CD4-positive, alpha-beta T cell treated with Interleukin-21 for 1 hour (primary cell): ENCODE results near the gene FSTL4.
"Not testable (repeated sequence)": the region's sequence is repeated elsewhere in the genome, so short reads cannot be mapped to it uniquely, and the experiment has no call there.

Experiments
- DNase-seq: peaks from one replicate; pipeline ENCODE4 v3.0.0-alpha.2; 2020

The FSTL4 gene

DNA sequence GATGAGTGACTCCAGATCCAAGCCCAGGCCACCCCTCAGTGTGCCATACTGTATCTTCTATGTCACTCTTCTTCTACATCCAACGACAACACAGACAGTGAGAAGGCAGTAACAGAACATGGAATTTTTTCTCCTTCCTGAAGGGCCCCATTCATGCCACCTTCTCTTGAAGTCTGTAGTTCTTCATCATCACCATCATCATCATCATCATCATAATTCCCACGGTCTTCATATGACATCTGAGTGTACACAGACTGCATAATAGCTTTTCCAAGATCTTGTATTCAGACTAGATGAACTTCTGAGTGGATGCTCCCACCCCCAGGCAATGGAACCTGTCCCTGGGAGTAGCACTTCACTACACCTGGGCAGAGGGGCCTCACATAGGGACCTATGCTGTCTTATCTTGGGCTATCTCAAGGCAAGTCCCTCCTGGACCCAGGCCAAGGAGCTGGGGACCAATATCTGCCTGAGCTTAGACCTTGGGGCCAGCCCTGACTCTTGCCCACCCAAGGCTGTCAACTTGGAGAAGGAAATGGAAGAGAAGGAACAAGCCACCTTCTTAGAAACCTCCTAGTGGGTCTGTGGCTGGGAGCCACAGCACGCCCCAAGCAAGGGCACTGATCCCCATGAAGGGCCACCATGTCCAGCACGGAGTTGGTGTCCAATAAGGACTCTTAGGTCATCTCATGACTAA lies 159.1 kb downstream of the FSTL4 start:
- no peak for DNase-seq

DNA sequence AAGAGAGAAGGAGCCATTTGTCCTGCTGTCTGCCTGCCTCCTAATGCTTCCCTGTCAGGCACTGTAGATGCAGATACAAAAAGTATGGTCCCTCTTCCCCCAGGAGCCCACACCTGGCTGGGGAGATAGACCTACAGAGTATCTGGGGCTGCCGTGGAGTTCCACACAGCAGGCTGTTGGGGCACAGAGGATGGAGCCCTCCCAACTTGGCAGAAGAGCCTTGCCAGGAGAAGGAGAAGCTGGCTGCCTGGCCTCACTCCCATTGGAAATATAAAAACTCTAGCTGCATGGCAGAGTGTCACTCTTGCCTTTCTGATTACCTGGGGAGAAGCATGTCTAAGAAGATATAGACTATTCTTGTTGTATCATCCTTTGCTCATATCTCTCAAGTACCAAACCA lies 160.4 kb downstream of the FSTL4 start:
- no peak for DNase-seq

DNA sequence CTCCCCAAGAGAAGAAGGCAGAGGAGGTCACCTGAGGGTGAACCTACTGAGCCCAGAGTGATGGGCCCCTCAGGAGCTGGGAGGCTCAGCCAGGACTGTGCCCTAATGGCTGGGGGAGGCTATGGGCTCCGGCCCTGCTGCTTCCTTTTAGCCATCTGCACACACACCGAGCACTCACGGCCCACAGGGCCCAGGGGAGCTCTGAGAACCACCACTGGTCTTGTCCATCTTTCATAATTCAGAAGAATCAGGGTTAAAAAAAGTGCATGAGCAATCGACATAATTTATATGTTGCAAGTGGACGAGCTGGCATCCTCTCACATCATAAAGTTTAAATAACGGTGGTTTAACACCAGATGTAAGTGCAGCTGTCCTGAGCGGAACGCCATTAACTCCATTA lies 162.1 kb downstream of the FSTL4 start:
- no peak for DNase-seq

DNA sequence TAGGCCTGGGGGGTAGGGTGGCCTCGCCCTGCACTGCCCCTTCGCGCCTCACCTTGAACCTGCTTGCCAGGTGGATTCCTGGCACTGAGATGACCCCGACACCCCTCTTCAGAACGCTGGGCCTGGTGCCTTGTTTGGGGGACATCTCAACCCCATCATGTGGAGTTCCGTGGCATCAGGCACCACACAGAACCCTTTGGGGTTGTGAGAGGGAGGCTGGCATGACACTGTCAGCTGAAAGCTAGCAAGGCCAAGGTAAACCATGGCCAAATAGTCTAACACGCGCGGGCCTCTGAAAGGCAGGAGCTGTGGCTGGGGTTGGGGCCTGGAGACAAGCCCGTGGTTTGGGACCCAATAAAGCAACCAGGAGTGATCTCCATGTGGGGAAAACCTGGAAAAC lies 163.2 kb downstream of the FSTL4 start:
- DNase-seq, result no peak

DNA sequence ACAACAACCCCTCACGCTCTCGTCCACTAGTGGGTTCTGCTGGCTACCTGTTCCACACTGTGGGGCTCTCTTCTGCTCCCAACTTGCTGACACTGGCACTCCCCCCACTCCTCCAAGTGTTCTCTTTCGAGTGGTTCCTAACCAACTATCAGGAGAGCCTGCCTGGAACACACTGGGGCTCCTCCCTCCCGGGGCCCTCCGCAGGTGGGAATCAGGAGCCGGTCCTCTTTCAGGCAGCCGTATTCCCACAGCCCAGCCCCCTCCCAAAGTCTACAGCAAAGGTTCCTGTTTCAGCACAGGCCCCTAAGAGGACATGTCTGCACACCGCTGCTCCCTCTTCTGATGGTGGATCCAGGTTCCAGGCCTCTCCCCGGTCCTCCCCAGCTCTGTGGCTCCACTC lies 165.9 kb downstream of the FSTL4 start:
- no peak for DNase-seq

DNA sequence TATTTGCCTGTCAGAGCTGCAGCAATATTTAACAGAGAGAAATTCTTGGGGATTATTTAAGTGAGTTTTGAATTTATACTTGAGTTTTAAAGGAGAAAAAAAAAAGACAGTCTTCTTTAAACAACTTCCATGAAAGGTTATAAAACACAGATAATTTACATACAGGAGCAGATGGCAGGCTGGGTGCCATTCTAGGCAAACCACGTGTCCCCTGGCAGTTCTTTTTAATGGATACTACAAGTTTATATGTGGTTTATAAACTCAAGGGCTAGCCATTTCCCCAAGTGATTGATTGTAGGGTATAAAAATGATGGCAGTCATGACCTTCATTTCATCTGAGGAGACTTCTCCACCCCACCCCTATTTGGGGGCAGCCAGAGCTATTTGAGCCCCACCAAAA lies 166.6 kb downstream of the FSTL4 start:
- DNase-seq, result no peak

DNA sequence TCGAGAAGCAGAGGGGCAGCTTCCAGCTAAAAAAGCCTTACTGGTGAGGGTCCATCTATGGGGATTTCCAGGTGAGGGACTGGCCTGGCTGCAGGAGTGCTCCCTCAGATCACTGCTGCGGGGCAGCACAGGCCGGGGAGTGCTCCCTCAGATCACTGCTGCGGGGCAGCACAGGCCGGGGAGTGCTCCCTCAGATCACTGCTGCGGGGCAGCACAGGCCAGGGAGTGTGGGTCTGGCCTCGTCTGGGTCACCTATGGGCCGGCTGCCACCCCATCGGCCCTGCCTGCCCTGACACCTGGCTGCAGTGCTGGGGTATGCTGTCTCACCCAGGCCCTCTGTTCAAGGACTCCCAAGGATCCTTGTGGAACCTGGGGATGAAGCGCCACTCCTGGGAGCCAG lies 167.1 kb downstream of the FSTL4 start:
- not testable (repeated sequence) for DNase-seq

DNA sequence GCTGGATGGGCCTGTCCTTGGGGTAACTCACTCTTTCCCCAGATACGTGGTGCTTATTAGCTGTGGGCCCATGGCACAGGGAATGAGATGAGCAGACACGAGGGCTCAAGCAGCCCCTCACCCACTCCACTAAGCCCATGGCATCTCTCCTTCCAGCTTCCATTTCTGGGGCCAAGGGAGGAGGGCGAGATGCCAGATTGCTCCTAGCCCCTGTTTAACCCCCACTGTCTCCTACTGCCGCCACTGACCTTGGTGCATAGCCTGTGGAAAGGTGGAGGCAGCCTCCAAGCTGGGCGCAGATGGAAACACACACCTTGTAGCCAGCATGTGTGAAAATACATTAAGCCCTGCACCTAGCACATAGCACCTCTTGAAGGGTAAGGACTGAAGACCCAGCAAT lies 167.6 kb downstream of the FSTL4 start:
- DNase-seq, result no peak

DNA sequence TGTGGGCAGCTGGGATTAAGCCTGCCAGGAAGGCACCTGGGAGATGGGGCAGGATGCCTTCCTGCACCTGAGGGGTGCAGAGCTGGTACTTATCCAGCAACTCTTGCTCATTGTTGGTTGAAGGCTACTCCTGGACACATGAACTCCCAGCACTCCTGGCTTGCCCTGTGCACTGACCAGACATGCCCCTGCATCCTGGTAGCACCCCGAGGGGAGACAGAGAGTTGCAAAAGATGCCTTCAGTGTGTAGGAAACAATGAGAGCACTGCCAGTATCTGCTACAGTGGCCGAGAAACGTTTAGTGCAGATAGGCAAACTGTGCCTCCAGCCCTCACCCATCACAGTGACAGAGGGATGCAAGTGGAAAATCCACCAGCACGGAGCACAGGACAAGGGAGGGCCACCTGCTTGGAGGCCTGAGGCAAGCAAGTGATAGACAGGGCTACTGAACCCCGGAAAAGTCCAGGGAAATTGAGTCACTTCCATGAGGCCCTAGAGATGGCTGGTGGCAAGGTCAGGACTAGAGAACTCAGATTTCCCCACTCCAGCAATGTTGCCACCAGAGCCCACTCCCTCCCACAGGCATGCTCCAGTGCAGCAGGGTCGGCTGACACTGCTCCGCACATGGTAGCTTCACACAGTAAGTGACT lies 171.1 kb downstream of the FSTL4 start:
- DNase-seq, result no peak

DNA sequence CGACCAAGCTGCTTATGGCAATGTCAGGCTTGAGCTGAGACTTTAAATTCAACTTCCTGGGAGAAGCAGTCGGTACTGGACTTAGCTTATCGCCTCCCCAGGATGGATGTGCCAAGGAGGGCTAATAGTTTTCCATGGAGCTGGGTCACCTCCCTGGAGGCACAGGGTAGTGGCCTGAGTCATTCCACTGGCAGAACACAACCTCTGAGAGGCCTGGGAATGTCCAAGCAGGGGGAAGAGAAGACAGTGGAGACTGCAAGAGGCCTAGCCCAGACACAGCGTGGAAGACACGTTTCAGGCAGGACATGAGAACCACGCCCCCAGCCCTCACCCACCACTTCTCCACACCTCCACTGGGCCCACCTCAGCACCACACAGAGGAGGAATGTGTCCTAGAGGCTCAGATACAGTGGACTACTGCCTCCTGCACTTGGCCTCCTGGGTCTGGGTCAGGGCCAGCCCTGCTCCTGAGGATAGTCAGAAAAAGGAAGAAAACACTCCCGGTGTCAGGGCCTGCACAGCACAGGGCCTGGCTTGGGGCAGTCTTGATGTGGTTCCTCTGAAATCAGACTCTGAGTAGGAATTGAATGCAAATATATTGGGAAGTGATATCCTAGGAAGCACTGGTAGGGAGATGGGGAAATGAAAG lies 171.8 kb downstream of the FSTL4 start:
- no peak for DNase-seq

DNA sequence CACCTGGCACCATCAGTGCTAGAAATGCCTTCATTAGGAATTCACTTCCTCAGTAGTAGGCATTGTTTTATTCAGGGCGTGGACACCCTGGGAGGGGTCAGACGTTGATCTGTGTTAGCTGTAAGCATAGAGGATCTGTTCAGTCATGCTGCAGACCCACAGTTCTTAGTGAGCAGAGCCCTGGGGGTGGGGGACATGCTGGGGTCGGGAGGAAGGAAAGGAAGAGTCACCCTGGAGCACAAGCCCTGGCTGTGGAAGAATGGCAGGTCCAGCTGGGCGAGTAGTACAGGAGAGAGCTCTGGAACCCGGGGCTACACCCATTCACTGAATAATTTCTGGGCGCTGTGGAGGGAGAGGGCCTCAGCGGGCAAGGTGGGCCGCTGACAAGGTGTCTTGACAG lies 172.5 kb downstream of the FSTL4 start:
- DNase-seq, result no peak

DNA sequence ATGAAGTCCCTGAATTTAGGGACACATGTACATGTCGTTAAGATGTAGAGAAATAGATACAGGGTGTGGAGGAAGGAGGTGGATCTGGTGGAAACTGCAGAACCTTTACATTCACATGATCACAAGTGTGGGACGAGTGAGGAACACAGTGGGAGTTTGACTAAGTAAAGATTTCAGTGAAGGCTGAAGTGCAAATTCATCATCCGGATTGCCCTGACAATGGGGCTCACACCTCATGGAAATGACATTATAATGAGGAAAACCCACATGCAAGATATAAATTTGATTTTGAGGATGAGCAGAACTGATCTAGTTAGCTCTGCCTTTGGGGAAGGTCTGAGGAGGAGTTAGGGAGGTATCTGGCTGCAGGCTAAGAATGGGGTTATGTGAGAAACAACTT lies 173.9 kb downstream of the FSTL4 start:
- DNase-seq, result no peak

DNA sequence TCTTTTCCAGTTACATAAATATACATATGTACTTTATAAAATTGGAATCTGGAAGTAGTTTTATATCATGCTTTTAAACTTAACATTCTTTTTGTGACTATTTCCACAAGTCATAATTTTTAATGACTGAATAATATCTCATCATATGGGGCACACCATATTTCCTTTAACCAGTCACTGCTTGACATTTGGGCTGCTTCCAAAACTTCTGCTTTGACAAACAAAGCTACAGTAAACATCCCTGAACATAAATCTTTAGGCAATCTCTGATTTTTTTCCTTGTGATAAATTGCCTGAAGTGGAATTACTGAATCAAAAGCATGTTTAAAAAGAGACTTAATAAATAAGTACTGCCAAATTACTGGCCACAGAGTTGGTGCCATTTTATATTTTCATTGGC lies 178.0 kb downstream of the FSTL4 start:
- DNase-seq, result no peak

DNA sequence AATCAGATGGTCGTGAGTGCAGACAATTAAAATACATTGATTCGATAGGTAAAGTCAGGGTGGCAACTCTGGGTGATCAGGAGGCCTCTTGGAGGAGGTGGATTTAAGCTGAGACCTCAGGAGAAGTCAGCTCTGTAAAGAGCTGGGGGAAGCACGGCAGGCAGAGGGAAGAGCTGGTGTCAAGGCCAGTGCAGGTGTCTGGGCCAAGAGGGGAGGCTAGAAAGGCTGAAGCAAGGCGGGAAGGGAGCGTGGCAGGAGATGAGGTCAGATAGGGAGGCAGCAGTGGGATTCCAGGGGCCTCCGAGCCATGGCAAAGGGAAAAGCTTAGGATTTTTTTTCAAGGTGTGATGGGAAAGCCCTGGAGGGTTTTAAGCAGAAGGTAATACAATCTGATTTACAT lies 178.7 kb downstream of the FSTL4 start:
- no peak for DNase-seq

DNA sequence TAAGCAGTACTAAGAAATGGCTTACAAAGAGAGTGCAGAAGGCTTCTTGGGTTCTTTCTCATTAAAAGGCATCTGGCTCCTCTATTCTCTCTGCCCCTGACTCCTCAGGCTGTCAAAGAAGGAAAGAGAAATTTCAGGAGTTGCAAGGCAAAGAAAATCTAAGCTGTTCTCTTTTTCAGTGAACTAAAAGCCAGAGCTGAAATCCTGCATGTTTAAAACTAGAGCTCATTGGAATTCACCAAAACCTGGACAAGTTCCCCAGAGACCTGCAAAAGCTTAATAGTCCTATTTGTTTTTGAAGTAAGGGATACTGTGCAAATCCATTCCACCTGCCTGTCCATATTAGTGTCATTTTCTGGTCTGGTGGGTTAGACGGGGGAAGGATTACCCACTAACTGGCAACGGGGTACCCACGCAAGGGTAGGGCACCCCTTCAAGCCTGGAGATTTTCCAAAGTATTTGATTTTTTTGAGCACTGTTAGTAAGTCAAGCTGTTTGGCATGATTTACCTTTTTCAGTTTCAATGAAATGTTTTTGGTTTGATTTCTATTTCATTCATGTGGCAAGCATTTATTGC lies 179.3 kb downstream of the FSTL4 start:
- DNase-seq, result no peak

DNA sequence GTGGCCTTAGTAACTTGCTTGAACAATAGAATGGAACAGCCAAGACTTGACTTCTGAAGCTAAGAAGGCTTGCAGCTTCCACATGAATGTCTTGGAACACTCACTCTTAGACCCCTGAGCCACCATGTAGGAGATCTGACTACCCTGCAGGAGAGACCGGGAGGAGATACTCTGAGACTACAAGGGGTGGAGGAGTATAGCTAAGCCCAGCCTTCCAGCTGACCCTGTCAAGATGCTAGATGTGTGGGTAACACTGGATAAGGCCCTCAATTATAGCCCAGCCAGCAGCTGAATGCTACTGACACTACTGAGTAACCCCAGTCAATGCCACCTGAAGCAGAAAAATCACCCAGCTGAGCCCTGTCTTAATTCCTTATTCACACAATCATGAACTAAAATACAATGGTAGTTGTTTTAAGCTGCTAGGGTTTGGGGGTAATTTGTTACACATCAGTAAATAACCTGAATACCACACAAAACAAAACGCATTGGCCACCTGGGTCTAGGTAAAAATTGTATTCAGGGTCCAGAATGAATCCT lies 180.9 kb downstream of the FSTL4 start:
- DNase-seq, result no peak

DNA sequence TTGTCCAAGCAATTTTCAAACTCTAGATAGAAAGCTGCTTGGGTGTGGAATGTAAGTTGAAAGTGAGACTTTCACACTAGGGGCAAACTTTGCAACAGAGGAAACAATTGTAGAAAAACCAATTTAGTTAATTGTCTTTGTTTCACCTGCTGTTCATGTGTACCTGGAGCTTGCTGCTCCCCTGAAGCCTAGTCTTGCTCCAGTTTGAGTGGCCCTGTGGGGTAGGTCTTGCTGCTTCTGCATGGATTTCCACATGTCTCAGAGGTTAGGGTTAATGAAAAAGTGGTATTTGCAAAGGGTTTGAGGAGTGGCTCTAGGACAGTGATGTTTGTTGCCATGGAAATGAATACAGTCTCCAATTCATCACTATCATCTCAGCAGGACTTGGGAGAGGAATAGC lies 182.2 kb downstream of the FSTL4 start:
- DNase-seq, result no peak

DNA sequence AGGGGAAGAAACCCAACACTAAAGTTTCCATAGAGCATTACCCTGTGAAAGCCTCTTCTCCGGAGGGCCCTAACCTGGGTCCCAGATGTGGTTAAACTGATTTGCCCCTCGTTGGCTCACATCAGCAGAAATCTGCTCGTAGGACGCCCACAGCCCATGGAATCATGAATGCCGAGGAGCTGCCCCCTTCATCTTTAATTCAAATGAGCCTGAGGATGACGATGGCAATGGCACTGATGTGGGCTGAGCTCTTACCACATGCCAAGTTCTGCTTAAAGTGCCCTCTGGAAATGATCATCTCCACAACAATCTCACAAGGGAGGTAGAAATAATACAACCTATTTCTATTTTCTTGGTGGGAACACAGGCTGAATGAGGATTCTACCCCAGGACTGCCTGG lies 183.3 kb downstream of the FSTL4 start:
- no peak for DNase-seq

DNA sequence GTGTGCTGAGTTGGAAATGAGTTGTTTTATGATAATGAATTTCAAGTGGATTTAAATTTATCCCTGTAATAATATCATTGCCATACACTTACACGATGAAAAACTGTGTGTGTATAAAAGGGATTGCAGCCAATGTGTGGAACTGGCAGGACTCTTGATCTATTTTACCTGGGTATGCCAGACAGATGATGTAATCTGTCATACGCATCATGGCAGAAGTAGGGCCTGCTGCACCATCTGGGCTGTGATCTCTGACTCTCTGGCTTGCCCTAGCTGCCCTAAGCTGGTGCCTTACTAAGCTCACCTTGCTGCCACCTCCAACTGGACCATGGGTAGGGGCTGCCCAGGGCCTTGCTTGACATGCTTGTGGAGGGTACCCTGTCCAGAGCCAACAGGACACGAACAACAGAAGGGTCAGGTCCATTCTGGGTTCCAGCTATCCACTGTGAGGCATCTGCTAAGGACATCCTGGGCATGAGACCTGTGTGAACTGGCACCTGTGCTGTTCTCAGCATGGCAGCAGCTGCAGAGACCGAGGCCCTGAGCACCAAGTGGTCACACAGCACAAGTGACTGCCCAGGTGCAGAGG lies 184.2 kb downstream of the FSTL4 start:
- no peak for DNase-seq

DNA sequence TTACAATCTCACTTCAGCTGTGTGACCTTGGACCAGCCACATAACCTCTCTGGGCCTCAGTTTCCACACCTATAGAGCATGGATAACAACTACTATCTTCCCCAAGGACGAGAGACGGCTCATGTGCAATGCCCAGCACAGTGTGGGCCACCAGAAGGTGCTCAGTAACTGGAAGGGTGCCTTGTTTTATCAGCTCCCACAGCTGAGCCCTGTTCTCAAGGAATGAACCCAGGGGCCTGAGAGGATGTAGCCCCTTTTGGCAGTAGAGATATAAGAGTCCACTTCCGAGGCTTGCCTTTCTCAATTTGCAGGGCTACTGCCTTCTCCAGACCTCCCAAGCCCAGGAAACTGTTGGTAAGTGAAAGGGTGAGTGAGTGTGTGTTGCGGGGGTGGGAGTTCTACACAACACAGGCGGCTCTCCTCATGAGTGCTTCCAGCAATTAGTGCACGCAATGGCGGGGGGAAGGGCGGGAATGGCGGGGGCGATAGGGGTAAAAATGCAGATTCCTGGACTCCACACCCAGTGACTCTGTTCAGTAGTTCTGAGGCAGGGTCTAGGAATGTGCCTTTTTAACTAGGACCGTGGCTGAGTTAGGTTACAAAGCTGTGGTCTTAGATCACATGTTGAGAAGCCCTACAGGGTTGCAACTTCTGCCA lies 185.1 kb downstream of the FSTL4 start:
- DNase-seq, result no peak

DNA sequence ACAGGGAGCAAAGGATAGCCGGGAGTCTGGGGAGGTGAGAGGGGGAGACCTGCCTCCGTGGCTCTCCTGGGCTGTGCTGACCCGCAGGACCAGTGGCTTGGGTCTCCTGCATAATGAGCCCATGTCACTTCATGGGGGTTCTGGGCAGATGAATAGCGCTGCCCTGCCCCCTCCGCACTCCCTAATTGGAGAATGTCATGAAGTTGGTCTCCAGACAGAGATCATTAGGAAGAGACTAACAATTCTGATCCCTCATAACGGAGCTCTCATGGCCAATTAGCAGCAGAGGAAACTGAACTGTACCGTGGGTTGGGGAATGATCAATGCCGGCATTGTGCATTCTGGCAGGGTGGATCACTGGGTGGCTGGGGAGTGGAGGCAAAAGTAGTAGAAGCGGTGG lies 186.1 kb downstream of the FSTL4 start:
- DNase-seq, result no peak

DNA sequence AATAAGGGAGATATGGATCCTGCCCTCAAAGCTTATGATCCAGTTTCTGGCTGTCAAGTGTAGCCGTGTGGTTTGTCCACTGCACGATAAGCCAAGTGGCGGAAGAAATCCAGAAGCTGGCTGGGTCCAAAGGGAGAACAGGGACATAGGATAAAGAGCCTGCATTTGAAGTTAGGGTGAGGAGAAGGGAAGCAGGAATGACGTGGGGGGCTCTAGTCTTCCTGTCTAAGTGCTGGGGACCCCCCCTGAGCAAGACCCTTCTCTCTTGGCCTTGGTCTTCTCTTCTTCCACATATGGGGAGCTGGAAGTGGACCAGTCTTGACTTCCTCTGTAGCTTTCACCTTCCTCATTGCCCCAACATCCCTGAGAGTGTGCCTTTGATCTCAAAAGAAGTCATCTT lies 186.6 kb downstream of the FSTL4 start:
- no peak for DNase-seq

DNA sequence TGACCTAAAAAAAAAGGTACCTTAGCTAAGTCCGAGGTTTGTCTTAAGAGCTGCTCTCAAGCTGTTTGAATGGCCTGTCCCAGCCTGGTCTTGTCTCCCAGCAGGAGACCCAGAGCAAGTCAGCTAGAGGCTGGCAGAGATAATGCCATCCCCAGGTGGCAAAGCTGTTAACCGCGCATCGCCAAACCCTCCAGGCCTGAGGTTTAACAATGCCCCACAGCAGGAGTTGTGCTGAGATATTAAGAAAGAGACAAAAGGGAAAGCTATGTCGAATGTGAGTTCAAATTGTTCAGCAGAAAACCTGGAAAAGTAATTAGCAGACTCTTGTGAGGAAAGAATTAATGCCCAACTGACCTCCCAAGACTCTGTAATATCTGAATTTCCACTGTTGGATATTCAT lies 187.1 kb downstream of the FSTL4 start:
- DNase-seq, result no peak
